Cardiac muscle cell (in vitro differentiated cells and primary cell): Measurements from ENCODE around the gene TMEM184C. TPM values are rescaled to one million over a fixed set of nuclear protein-coding genes. Genes with fewer than 3 reads are reported as not detected.

ENCODE experiments used
- DNase-seq, 2 donors: peaks; one replicate each; pipeline versions ENCODE4 v3.0.0 to v3.0.0-alpha.2; 2010 to 2017; ENCODE audit warnings: low read depth in 1 of 2, low spot score in 1 of 2
- H3K27ac ChIP-seq: fragments of 200-600 bp; sonication (generic); 2 replicates; pipeline ENCODE4 v1.5.1; 2016
- H3K27me3 ChIP-seq: fragments of 200-600 bp; sonication (generic); 2 replicates; pipeline ENCODE4 v1.6.0; 2016; ENCODE audit warnings: control low read depth
- H3K36me3 ChIP-seq: fragments of 200-600 bp; sonication (generic); 2 replicates; pipeline ENCODE4 v1.5.1; 2016; ENCODE audit warnings: control low read depth
- H3K4me1 ChIP-seq: fragments of 200-600 bp; sonication (generic); 2 replicates; pipeline ENCODE4 v1.8.1; 2017; ENCODE audit warnings: low read depth, mild to moderate bottlenecking, mixed run types
- H3K4me3 ChIP-seq: fragments of 200-600 bp; sonication (generic); 2 replicates; pipeline ENCODE4 v1.5.1; 2016; ENCODE audit warnings: mild to moderate bottlenecking
- H3K9me3 ChIP-seq: fragments of 200-600 bp; sonication (generic); 2 replicates; pipeline ENCODE4 v1.5.1; 2017; ENCODE audit warnings: low read depth, mild to moderate bottlenecking, control low read depth
- CTCF ChIP-seq: IDR thresholded peaks from 2 replicates; pipeline ENCODE4 v1.5.1; 2012; ENCODE audit warnings: low read depth, mild to moderate bottlenecking, low read length
- polyA plus RNA-seq: library from polyadenylated mRNA; unstranded; fragments of >200 nt; fragmentation: Nextera tagmentation; extraction: Ambion mirVana; gene quantifications from 2 replicates; pipeline ENCODE4 v1.2.1, GENCODE V29; 2016
- total RNA-seq: library from RNA; depleted of rRNA; stranded (reverse); fragments of >200 nt; gene quantifications from 2 replicates; pipeline ENCODE4 v1.2.3, GENCODE V29; 2016

TMEM184C gene
- total and polyA plus RNA-seq, 2 experiments from 2014 or later: 30.7 to 32.3 TPM

GRCh38 chr4:147599206-147599605 lies 18.0 kb upstream of the TMEM184C start:
- no peaks in the 10 kb centered on the region for H3K27me3 ChIP-seq
- TF ChIP-seq CTCF: no peak
- DNase-seq: no peak
- H3K4me3 ChIP-seq: no peak overlapping the region
- H3K36me3 ChIP-seq: no peaks in the 10 kb centered on the region
- H3K27ac ChIP-seq: no peak overlapping the region
- peaks cover under 1% of the 10 kb centered on the region for H3K4me1 ChIP-seq
- no peaks in the 10 kb centered on the region for H3K9me3 ChIP-seq

- Histone ChIP-seq H3K27ac (no peak overlapping the region), H3K9me3 (no peaks in the 10 kb centered on the region), H3K4me1 (peaks cover 5% of the 10 kb centered on the region), H3K4me3 (no peak overlapping the region), H3K27me3 (no peaks in the 10 kb centered on the region), H3K36me3 (no peaks in the 10 kb centered on the region)
- TF ChIP-seq CTCF: no peak
- peak in 1 of 2 donors; percentile 60 for DNase-seq
These were observed 17.4 kb upstream of the TMEM184C start for GRCh38 chr4:147599769-147600168.

- Histone ChIP-seq H3K27ac (no peak overlapping the region), H3K27me3 (no peaks in the 10 kb centered on the region), H3K9me3 (no peaks in the 10 kb centered on the region), H3K4me1 (peaks cover 5% of the 10 kb centered on the region), H3K36me3 (no peaks in the 10 kb centered on the region), H3K4me3 (no peak overlapping the region)
- DNase-seq: no peak
- TF ChIP-seq CTCF: no peak
These were observed 11.7 kb upstream of the TMEM184C start for GRCh38 chr4:147605499-147605898.

- Histone ChIP-seq H3K9me3 (no peaks in the 10 kb centered on the region), H3K27ac (no peak overlapping the region), H3K27me3 (no peaks in the 10 kb centered on the region), H3K4me3 (no peak overlapping the region), H3K4me1 (peaks cover 5% of the 10 kb centered on the region), H3K36me3 (no peaks in the 10 kb centered on the region)
- no peak for TF ChIP-seq CTCF
- no peak for DNase-seq
These were observed 9.7 kb upstream of the TMEM184C start for GRCh38 chr4:147607471-147607870.

- Histone ChIP-seq H3K4me3 (no peak overlapping the region), H3K4me1 (no peaks in the 10 kb centered on the region), H3K9me3 (no peaks in the 10 kb centered on the region), H3K27ac (no peak overlapping the region), H3K36me3 (no peaks in the 10 kb centered on the region), H3K27me3 (no peaks in the 10 kb centered on the region)
- no peak for TF ChIP-seq CTCF
- no peak for DNase-seq
These were observed 6.5 kb upstream of the TMEM184C start for GRCh38 chr4:147610686-147611085.

GRCh38 chr4:147616849-147617172 lies 386 bp upstream of the TMEM184C start:
- H3K4me3 ChIP-seq: peak overlapping the region; percentile 72
- no peaks in the 10 kb centered on the region for H3K9me3 ChIP-seq
- peaks cover 14% of the 10 kb centered on the region for H3K4me1 ChIP-seq
- no peak for TF ChIP-seq CTCF
- no peak for DNase-seq
- no peaks in the 10 kb centered on the region for H3K27me3 ChIP-seq
- H3K27ac ChIP-seq: peak overlapping the region; percentile 91
- H3K36me3 ChIP-seq: peaks cover 5% of the 10 kb centered on the region
